HG03457 (cell line): Measurements from ENCODE around the gene CLBA1.
"Not testable (repeated sequence)": the region's sequence is repeated elsewhere in the genome, so short reads cannot be mapped to it uniquely, and the experiment has no call there.

Source experiments
- ATAC-seq: cut with Tn5 transposase; IDR thresholded peaks from one replicate; pipeline ENCODE4 v1.9.1; 2021; ENCODE audit warnings: moderate number of reproducible peaks; ENCODE audit not compliant: unreplicated experiment

Gene CLBA1

DNA sequence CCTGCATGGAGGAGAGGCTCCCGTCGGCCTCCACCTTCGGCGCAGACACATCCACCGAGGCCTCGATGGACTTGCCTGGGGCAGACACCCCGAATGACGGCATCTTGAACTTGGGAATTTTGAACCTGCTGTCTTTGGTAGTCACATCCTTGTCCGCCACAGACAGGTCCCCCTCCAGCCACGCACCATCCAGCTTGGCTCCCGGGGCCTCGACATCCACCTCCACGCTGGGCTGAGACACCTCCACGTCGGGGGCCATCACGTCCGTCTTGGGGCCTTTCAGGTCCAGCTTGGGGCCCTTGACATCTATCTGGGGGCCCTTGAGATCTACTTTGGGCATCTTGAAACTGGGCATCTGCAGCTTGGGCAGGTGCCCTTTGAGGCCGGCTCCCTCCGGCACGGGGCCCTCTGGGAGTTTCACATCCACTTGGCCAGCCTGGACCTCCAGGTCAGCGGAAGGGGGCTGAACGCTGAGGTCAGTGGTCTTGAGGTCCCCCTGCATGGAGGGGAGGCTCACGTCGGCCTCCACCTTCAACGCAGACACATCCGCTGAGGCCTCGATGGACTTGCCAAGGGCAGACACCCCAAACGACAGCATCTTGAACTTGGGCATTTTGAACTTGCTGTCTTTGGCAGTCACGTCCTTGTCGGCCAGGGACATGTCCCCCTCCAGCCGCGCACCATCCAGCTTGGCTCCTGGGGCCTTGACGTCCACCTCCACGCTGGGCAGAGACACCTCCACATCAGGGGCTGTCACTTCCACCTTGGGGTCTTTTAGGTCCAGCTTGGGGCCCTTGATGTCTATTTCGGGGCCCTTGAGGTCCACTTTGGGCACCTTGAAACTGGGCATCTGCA lies 37.5 kb upstream of the CLBA1 start:
- ATAC-seq: not testable (repeated sequence)

DNA sequence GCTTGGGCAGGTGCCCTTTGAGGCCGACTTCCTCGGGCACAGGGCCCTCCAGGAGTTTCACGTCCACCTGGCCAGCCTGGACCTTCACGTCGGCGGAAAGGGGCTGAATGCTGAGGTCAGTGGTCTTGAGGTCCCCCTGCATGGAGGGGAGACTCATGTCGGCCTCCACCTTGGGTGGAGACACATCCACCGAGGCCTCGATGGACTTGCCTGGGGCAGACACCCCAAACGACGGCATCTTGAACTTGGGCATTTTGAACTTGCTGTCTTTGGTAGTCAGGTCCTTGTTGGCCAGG lies 36.9 kb upstream of the CLBA1 start:
- ATAC-seq: no peak

DNA sequence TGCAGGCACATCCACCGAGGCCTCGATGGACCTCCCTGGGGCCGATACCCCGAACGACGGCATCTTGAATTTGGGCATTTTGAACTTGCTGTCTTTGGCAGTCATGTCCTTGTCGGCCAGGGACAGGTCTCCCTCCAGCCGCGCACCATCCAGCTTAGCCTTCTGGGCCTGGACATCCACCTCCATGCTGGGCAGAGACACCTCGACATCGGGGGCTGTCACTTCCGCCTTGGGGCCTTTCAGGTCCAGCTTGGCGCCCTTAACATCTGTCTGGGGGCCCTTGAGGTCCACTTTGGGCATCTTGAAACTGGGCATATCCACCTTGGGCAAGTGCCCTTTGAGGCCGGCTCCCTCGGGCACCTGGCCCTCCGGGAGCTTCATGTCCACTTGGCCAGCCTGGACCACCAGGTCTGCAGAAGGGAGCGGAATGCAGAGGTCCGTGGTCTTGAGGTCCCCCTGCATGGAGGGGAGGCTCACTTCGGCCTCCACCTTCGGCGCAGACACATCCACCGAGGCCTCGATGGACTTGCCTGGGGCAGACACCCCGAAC lies 36.1 kb upstream of the CLBA1 start:
- not testable (repeated sequence) for ATAC-seq

DNA sequence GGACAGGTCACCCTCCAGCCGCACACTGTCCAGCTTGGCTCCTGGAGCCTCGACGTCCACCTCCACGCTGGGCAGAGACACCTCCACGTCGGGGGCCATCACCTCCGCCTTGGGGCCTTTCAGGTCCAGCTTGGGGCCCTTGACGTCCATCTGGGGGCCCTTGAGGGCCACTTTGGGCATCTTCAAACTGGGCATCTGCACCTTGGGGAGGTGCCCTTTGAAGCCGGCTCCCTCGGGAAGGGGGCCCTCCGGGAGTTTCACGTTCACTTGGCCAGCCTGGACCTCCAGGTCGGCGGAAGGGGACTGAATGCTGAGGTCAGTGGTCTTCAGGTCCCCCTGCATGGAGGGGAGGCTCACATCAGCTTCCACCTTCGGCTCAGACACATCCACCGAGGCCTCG lies 35.6 kb upstream of the CLBA1 start:
- ATAC-seq: no peak

DNA sequence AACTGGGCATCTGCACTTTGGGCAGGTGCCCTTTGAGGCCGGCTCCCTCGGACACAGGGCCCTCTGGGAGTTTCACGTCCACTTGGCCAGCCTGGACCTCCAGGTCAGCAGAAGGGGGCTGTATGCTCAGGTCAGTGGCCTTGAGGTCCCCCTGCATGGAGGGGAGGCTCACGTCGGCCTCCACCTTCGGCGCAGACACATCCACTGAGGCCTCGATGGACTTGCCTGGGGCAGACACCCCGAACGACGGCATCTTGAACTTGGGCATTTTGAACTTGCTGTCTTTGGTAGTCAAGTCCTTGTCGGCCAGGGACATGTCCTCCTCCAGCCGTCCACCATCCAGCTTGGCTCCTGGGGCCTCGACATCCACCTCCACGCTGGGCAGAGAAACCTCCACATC lies 34.9 kb upstream of the CLBA1 start:
- ATAC-seq: not testable (repeated sequence)

DNA sequence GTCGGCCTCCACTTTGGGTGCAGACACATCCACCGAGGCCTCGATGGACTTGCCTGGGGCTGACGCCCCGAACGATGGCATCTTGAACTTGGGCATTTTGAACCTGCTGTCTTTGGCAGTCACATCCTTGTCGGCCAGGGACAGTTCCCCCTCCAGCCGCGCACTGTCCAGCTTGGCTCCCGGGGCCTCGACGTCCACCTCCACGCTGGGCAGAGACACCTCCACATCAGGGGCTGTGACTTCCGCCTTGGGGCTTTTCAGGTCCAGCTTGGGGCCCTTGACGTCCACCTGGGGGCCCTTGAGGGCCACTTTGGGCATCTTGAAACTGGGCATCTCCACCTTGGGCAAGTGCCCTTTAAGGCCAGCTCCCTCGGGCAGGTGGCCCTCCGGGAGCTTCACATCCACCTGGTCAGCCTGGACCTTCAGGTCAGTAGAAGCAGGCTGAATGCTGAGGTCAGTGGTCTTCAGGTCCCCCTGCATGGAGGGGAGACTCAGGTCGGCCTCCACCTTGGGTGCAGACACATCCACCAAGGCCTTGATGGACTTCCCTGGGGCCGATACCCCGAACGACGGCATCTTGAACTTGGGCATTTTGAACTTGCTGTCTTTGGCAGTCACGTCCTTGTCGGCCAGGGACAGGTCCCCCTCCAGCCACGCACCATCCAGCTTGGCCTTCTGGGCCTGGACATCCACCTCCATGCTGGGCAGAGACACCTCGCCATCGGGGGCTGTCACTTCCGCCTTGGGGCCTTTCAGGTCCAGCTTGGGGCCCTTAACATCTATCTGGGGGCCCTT lies 33.5 kb upstream of the CLBA1 start:
- not testable (repeated sequence) for ATAC-seq

DNA sequence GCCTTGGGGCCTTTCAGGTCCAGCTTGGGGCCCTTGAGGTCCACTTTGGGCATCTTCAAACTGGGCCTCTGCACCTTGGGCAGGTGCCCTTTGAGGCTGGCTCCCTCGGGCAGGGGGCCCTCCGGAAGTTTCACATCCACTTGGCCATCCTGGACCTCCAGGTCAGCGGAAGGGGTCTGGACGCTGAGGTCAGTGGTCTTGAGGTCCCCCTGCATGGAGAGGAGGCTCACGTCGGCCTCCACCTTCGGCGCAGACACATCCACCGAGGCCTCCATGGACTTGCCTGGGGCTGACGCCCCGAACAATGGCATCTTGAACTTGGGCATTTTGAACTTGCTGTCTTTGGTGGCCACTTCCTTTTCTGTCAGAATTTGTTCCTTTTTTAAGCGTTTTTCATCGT lies 32.5 kb upstream of the CLBA1 start:
- ATAC-seq: no peak

DNA sequence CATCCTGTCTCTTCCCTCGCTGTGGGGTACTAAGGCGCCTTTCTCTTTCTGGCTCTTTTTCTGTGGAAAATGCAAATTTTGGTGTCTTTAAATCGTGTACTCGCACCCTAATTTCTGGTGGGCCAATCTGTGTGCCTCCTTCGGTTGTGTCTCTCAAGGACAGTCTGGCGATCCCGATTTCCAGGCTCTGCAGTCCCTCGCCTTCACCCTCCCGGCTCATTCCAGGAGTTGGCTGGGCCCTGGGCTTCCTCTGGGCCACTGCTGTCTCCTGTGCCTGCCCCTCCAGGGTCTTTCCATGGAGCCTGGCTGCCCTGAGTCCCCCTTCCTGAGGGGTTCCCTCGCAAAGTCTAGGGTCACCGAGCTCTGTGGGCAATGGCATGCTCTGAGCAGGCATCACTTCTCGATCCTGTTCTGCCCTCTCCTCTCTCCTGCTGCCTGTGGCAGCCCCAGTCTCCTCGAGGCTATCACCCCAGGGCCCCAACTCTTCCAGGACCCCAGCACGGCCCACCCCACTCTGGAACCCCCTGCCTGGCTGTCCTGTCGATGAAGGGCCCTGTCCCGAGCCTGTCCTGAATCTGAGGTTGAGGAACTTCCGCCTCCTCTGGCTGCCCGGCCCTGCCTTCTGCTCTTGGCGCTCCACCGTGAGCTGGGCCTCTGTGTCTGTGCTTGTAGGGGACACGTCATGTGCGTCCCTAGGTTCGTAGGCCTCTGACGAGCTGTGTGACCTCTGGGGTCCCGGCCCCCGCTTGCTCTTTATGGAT lies 31.5 kb upstream of the CLBA1 start:
- ATAC-seq: no peak

DNA sequence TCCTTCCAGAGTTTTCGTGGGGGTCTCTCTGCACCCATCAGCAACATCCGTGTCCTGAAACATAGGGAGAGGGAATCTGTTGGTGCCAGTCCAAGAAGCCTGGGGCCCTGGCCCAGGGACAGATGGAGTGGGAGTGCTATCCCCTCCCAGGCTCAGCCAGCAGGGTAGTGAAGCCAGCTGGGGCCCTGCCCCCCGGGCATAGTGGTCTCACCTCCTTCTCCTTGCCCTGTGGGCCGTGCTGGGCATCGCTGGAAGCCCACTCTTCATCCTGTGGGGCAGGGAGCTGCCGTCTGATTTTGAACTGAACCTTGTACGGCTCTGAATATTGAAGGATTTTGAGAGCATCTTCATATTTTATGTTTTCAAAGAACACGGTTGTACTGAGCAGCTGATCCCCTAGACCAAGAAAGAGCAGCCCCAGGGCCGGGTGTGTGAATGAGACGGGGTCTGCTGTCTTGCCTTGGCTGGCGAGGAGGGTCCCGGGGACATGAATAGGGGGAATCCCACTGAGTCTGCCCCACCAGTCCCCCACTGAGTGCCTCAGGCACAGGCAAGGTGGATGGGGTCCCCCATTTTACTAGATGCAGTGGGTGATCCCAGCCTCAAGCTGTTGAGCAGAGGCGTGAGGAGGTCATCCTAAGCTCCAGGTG lies 30.7 kb upstream of the CLBA1 start:
- no peak for ATAC-seq

DNA sequence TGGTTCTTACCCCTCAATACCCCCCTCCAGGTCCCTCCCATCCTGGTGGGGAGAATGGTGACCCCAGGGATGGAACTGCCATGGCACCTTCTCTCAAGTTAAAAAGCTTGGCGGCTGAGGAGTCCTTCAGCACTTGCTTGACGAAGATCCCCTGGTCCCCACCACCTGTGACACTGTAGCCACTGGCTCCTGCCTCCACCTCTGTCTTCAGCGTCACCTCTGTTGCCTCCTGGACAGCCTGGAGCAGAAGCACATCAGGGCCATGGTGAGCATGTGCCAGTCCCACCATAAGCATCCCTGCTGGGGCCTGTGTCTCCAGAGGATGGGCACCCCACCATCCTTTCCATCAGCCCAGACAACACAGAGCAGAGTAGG lies 30.2 kb upstream of the CLBA1 start:
- no peak for ATAC-seq

DNA sequence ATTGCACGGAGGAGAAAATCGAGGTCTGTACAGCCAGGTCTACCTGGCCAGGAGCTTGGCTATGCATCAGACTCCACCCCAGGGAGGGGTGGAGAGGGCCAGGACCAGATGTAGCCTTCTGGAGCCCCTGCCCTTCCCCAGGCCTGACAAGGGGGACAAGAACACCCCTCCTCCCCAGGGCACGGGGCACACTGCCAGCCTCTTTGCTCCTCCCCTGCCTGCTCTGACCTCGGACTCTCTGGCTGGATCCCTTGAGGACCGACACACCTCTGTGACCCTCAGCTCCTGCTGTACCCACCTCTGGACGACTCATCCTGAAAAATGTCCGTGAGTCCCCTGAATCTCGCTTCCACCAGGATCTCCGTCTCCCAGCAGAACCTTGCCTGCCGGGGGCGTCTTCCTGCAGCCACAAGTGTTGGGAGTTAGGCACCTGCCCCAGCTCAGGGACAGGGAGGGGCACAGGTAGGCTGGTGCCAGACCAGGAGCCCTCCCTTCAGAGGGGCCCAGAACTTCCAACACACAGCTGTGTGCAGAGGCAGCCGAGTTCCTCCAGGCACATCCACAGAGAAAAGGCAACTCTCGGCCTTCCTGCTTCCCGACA lies 29.2 kb upstream of the CLBA1 start:
- ATAC-seq: no peak

DNA sequence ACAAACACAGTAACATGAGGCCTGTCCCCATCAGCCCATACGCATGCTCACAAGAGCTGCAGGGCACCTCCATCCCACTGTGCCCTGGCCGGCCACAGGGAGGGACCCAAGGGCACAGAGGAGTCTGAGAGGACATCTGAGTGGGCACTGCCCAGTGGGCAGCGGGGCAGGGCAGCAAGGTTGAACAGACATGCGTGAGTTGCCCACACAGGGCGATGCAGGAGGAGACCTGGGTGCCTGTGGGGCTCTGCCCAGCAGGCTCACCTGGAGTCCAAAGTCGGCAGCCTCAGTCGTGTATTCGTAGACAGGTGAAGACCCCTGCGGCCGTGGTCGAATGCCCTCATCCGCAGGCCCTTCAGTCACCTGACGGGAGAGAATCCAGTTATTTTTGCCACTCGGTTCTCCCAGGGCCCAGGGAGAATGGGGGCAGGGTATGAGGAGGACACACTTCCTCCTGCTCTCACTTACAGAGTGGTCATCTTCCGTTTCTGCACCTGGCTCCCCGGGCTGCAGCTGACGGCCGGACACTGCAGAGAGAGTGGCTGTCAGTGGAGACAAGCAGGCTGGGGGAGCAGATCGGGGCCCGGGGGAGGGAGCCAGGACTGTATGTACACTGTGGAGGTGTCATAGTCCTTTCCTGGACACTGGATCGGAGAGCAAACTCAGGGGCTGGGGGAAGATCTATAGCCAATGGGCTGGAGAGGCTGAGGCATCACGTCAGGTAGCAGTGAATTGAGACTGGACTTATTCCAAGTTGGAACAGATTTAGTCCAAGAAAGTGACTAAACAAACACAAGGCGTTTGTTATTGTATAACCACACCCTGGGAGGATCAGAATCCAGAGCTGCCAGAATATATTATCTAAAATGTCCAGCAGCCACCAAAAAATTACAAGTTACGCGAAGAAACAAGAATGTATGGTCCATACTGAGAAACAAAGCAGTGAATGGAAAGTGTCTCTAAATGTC lies 28.2 kb upstream of the CLBA1 start:
- ATAC-seq: no peak

DNA sequence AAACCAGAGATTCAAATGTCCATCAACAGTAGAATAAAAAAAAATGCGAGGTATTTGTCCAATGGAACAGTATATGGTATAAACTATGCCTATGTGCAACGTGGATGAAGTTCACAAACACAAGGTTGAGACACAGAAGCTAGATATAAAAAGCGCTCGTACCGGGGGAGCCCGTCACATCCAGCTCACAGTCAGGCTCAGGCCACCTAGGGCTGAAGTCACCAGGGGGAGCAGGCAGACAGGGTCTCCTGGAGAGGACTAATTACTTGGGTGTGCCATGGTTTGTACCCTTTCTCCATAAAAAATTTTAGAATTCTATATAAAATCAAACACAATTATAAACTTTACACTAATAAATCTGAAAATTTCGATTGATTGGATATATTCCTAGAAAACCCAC lies 21.0 kb upstream of the CLBA1 start:
- ATAC-seq: no peak

DNA sequence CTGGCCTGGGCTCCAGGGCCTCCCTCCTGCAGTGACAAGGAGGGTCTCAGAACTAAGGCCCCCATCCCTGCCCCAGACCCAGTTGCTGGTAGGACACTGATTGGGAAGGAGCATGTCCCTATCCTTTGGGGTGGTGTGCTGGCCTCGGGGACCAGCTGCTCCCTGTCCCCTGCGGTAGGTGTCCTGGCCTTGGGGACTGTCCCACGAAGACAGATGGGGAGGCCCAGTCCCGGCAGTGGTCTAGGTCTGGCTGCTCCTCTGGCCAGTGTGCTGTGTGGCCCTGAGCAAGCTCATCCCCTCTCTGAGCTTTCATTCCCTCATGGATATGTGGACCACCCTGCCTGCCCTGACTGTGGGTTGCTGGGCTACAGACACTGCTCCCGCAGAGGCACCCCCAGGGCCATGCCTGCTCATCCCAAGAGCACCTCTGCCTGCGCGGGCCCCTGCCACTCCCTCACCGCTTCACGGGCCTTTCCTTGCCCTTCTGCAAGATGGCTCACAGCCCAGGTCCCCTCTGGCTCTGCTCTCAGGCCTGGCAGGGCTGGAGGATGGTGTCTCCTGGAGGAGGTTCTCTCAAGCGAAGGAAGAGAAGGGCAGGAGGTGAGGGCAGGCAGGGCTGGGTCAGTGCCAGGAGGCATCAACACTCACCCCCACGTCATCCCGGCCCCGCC lies 19.9 kb upstream of the CLBA1 start:
- ATAC-seq: no peak

DNA sequence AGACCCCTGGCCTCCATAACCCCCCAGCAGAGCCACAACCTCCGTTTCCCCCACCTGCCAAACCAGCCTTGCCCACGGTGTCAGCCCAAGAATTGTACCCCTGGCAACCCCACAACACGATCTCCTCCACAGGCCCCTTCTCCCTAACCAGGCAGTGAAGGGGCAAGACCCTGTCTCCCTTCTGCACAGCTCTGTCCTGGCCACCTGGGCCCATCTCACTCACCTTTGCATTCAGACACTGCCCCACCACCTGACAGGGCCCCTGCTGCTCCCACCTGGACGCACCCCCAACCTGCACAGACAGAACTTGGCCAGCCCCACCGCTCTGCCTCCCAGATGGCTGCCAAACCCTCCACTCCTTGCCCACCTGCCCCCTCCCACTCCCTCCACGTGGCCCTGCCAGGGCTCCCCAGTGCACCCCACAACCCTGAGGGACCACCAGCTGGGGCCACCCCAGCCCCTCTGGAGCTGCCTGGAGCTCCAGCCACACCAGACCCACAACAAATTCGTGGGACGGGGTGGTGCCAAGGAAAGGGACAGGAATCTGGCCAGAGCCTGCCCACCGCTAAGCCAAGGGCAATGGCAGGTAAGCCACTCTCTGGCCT lies 19.2 kb upstream of the CLBA1 start:
- no peak for ATAC-seq

DNA sequence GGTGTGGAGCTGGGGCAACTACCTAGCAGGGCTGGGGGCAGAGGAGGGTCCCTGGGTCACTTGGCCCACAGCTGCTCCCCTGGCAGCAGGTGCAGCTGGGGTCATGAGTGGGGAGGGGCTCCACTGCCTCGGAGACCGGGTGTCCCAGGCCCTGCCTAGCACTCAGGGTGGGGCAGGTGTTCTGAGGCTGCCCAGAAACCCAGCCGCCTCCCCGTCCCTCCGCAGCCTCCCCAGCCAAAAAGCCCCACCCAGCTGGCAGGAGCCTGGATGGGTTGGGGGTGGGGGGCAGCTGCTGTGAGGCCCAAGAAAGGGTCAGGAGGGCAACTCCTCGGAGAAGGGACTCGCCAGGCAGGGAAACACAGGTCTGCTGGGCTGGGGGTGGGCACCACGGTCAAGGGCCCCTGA lies 18.6 kb upstream of the CLBA1 start:
- no peak for ATAC-seq

DNA sequence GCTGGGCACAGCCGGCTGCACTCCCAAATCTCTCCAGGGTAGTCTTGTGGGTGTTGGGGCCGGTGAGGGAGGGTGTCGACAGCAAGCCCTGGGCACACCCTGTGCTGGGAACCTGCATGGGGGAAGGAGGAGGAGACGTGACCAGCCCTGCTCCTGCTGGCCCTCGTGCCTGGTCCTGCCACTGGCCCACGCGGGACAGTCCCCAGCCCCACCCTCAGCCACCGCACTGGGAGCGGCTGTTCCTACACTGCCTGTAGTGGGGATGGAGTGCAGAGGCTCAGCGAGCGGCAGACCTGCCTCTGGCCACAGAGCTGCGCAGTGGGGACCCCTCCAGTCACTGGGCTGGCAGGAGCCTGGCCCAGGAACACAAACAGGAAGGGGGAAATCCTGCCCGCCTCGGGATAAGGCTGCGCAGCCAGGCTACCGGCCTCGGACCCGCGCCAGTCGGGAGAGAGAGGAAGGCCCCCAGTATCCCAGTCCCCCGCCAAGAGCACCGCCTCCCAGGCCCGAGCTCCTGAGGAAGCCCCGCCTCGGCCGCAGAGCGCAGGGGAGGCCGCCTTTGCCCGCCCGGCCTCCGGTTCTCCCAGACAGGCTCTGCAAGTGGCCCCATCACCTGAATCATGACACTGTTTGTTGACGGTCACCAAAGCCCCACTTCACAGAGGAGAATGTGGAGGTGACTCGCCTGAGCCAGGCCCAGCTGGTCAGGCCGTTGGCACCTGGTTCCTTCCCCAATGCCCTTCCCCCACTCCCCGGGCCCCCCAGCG lies 18.0 kb upstream of the CLBA1 start:
- no peak for ATAC-seq

DNA sequence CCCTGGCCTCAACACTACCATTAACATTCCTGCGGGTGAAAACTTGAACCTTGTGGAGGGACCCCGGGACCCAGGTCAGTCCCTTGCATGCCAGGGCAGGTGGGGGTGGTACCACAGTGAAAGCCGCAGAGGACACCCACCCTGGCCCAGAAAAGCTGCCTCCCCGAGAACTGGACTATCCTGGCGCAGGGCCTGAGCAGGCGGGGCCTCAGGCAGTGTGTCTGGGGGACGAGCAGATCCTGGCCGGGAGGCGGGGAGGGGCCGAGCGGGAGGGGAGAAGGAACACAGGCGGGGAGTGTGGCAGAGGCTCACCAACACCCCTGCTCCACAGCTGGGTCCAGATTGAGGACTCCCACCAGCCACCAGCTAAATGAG lies 17.4 kb upstream of the CLBA1 start:
- no peak for ATAC-seq
